Measurements from ENCODE around the gene ATXN2.

Gene ATXN2

DNA sequence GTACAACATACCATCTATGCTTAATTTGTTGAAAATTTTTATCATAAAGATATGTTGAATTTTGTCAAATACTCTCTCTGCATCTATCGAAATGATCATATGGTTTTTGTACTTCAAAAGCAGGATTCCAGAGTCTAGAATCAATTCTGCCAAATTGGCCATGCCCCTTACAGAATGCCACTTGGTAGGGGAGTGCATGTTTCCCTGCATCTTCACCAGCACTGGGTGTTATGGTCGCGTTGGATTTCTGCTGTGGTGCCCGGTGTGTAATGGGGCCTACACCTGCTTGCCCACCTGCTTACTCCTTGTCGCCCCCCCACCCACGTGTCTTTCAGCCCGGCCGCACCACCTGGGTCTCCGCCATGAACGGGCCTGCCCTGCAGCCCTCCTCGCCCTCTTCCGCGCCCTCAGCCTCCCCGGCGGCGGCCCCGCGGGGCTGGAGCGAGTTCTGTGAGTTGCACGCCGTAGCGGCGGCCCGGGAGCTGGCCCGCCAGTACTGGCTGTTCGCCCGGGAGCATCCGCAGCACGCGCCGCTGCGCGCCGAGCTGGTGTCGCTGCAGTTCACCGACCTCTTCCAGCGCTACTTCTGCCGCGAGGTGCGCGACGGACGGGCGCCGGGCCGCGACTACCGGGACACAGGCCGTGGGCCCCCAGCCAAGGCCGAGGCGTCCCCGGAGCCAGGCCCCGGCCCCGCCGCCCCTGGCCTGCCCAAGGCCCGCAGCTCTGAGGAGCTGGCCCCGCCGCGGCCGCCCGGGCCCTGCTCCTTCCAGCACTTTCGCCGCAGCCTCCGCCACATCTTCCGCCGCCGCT, 181.1 kb downstream of the ATXN2 start:
- no peak for TF ChIP-seq CTCF (IDR thresholded peaks at IDR 0.05)

GRCh38 chr12:111417290-111417689, 181.8 kb downstream of the ATXN2 start:
- TF ChIP-seq CTCF (IDR thresholded peaks at IDR 0.05), result no peak

DNA sequence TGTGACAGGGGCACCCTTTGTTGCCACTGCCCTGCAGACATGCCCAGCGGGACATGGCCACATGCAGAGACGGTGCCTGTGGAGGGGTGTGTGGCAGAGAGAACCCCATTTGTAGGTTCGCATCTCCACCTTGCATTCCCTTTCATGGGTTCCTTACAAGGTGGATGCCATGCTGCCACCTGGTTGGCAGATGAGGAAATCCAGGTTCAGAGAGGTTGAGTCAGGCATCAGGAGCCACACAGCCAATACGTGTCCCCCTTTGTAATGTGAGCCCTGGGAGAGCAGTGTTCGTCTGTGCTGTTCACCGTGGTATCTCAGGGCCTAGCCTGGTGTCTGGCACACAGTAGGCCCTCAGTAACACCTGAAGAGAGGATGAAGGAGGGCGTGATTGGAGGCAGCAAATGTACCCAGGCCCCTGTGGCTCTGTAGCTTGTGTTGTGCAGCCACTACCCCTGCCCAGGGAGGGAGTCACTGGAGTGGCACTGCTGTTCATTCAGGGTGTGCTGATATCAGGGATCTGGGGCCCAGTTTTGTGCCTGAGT, 184.3 kb downstream of the ATXN2 start:
- TF ChIP-seq CTCF (IDR thresholded peaks at IDR 0.05), result no peak

DNA sequence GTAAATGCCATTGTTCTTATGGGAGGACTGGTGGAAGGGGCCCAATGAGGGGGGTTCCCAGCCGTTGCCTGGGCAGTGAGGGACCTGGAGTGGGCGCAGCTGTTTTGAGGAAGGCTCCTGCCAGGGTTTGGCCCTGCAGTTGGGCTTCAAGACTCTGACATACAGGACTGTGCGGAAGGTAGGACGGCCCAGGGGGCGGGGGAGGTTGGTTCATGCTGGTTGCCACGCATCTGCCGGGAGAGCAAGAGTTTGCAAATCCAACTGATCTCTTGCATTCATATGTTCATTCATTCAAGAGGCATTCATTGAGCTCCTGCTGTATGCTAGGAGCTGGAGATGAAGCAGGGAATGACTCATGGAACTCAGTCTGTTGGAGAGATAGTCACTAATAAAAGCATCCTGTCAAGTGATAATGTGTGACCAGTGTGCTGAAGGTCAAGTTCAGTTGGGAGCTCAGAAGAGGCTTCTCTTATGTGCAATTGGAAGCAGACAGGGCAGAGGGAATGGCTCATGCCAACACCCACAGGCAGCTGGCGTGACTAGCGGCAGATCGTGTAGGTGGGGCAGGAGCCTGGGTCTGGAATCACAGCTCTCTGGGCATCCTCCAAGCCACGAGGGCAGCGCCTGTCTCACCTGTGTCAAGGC, 185.6 kb downstream of the ATXN2 start:
- no peak for TF ChIP-seq CTCF (IDR thresholded peaks at IDR 0.05)

- no peak for TF ChIP-seq CTCF (IDR thresholded peaks at IDR 0.05)
These were observed 186.2 kb downstream of the ATXN2 start for GRCh38 chr12:111412830-111413441.

GRCh38 chr12:111412007-111412829, 186.9 kb downstream of the ATXN2 start:
- no peak for TF ChIP-seq CTCF (IDR thresholded peaks at IDR 0.05)

DNA sequence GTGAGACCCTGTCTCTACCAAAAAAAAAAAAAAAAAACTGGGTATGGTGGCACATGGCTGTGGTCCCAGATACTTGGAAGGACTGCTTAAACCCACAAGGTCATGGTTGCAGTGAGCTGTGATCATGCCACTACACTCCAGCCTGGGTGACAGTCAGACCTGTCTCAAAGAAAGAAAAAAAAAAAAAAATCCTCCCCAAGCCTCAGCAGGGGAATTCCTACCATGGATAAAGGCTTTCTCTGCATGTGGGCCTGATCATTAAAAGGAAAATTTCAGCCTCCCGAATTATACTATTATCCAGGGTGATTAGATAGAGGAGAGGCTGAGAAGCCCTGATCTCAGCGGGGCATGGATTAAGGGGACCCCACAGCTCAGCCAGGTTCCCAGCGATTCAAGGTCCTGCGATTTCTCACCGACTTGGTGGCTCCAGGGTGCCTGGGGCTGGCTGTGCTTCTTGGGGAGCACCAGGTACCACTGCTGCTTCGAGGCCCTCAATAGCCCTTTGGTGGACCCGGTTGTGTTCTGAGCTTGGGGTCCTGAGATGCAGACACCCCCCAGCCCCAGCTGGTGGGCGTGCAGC, 187.8 kb downstream of the ATXN2 start:
- no peak for TF ChIP-seq CTCF (IDR thresholded peaks at IDR 0.05)
